GM18502 (cell line): ENCODE data around the gene ORM2.
"Not testable (repeated sequence)": the region's sequence is repeated elsewhere in the genome, so short reads cannot be mapped to it uniquely, and the experiment has no call there.

Experiments used
- ATAC-seq: cut with Tn5 transposase; IDR thresholded peaks from one replicate; pipeline ENCODE4 v1.9.1; 2021; ENCODE audit warnings: mild to moderate bottlenecking; ENCODE audit not compliant: unreplicated experiment, poor library complexity

The ORM2 gene

DNA sequence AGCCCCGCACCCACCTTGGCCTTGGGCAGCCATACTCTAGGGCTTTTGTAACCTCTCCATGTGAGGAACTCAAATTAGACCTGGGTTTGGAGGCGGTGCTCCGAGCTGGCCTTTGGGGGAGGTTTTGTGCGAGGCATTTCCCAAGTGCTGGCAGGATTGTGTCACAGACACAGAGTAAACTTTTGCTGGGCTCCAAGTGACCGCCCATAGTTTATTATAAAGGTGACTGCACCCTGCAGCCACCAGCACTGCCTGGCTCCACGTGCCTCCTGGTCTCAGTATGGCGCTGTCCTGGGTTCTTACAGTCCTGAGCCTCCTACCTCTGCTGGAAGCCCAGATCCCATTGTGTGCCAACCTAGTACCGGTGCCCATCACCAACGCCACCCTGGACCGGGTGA is at the start of gene ORM2:
TSS of gene ORM2 (plus strand) at position 245 of the 398 bp plus-strand sequence. CDS start at position 281, 36 bp downstream.
- not testable (repeated sequence) for ATAC-seq

- no peak for ATAC-seq
Measured at GRCh38 chr9:114280636-114281472, 48.8 kb upstream of the ORM2 start.

GRCh38 chr9:114281473-114282103 is 48.1 kb upstream of the ORM2 start:
- ATAC-seq: no peak

GRCh38 chr9:114282104-114282485 is 47.6 kb upstream of the ORM2 start:
- ATAC-seq: no peak

GRCh38 chr9:114282507-114282906 is 47.2 kb upstream of the ORM2 start:
- no peak for ATAC-seq

- ATAC-seq: no peak
Measured at GRCh38 chr9:114282926-114283325, 46.7 kb upstream of the ORM2 start.

GRCh38 chr9:114283551-114284111 is 46.0 kb upstream of the ORM2 start:
- no peak for ATAC-seq

GRCh38 chr9:114284316-114285060 is 45.2 kb upstream of the ORM2 start:
- no peak for ATAC-seq

DNA sequence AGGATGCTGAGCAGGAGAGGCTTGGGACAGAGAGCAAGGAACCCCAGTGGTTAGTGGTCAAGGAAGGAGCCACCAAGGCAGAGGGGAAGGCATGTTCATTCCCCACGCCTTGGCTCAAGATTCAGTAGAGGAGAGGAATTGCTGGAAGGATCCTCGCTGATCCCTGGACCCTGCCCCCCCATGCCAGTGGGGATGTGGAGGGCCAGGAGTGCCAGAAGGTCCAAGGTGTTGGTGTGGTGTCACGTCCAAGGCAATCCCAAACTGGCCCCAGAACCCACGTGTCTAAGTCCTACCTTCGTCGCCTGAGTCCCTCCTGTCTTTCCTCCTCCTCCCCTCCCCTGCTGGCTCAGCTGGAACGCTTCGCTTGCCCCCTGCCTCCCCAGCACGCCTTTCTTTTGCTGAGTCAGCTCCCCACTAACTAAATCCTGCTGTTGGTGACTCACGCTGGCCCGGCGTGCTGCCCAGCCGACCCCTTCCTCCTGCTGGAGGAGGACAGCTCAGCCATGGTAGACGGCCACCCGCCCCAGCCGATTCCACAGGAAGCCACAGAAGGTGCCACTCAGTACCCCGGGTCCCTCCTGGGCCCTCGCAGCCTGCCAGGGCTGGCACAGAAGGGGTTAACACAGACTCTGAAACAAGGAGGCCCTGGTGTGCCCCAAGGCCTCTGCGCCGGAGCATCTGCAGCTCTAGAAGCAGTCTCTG is 44.4 kb upstream of the ORM2 start:
- ATAC-seq: no peak

GRCh38 chr9:114286146-114286679 is 43.5 kb upstream of the ORM2 start:
- no peak for ATAC-seq

GRCh38 chr9:114287001-114287762 is 42.5 kb upstream of the ORM2 start:
- ATAC-seq: no peak

GRCh38 chr9:114287763-114288192 is 41.9 kb upstream of the ORM2 start:
- no peak for ATAC-seq

GRCh38 chr9:114288193-114289091 is 41.2 kb upstream of the ORM2 start:
- no peak for ATAC-seq

- no peak for ATAC-seq
Measured at GRCh38 chr9:114289106-114289505, 40.6 kb upstream of the ORM2 start.

GRCh38 chr9:114289571-114290481 is 39.8 kb upstream of the ORM2 start:
- no peak for ATAC-seq

GRCh38 chr9:114290561-114290986 is 39.1 kb upstream of the ORM2 start:
- no peak for ATAC-seq

DNA sequence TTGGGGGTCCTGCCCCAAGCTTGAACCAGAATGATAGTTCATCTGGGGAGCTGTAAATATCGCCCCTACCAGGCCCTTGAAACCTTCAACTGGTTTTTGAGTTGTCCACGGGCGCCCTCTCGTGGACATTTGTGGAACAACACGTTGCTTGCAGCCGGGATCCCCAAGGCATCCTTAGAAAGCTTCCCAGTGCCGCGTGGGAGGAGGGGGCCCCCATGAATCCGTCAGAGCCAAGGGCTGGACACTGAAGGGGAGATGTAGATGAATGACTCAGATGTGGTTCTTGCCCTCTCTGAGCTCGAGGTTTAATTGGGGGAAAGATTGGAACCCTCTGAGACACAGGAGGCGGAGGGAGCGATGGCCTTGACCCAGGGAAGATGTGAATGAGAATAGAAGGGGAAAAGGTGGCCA is 38.6 kb upstream of the ORM2 start:
- no peak for ATAC-seq
